GM15510 (cell line): ENCODE data around the gene GALNT18.

Experiments
- POLR2A ChIP-seq: IDR thresholded peaks from 3 replicates; pipeline ENCODE4 v1.6.1; 2011; ENCODE audit warnings: borderline replicate concordance; ENCODE audit not compliant: insufficient read length; ENCODE audit errors: extremely low read depth

The GALNT18 gene

DNA sequence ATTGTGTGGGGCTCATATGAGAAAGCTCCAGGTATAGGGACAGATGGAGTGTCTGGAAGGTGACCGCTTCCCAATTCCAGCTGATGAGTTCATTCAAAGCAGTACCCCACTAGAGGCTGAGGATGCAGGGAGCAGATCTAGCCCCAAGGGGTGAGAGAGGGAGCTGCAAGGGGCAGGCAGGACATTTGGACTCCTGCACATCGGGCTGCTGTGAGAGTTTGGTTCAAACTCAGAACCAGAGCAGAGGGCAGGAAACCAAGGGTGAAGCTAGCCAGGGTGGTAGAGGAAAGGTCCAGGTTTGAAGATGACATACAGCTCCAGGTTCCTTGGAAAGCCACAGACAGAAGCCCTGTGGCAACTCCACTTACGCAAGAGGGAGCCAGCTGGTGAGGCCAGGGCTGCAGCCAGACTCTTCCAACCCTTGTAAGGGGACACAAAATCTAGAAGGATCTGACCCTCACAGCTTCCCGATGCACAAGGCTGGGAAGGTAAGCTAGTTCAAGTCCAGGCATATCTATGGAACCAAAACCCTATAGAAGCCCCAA, 270.7 kb downstream of the GALNT18 start:
- TF ChIP-seq POLR2A, result no peak

DNA sequence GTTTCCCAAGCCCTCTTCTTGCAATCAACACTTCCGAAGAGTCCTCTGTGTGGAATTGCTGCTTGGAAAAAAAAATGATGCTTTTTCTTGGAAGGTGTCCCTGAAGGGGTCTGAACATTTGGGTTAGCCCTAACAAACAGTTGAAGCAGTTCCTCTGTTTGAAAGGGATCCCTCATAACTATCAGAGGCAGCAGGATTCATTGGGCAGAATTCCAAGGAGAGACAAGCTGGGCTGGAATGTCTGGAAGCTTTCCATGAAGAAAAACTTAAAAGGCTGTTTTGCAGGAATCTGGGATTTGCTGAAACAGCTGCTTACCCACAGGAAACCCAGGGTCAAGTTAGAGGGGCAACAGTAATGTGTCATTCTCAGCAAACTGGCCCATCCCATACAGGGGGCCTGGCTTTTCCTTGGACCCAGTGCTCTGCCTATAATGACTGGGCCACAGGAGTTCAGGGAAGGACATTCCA, 271.9 kb downstream of the GALNT18 start:
- TF ChIP-seq POLR2A, result no peak

DNA sequence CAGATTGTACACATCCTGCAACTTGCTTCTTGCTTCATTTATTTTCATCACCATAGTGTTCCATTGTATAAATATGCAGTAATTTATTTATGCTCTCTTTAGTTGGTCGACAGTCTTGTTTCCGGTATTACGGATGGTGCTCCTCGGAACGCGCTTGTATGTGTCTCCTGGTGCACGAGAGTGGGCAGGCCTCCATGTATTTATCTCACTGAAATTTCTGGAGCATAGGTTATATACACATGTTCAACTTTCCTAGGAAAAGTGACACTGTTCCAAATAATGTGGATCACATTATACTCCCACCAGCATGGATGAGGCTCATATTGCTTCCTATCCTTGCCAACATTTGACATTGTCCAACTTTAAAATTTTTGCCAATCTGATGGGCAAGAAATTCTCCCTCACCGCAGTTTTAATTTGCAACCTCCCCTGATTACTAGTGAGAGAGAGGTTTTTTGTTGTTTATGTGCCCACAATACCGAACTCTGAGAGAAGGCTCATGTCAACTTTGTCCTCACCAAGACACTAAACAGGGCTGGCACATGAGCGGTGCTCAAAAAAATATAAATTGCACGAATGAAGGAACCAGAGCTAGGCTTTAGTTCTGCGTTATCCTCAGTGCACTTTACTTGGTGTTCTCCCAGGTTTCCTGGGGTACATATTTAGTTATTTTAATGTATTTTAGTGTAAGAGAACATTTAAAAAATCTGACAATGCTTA, 272.5 kb downstream of the GALNT18 start:
- TF ChIP-seq POLR2A, result no peak

DNA sequence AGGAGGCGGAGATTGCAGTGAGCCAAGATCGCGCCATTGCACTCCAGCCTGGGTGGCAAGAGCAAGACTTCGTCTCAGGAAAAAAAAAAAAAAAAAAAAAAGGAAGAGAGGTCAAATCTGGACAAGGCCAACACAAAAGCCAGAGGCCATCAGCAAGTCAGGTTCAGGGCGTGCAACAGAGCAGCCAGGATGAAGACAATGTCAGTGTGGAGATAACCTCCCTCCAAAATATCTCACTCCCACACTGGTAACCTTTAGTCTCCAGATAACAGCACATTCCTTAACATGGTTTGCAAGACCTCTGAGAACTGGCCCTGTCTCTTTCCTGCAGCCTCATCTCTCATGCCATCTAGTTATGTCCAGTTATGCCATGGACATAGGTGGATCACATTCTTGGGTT, 273.5 kb downstream of the GALNT18 start:
- TF ChIP-seq POLR2A, result no peak

DNA sequence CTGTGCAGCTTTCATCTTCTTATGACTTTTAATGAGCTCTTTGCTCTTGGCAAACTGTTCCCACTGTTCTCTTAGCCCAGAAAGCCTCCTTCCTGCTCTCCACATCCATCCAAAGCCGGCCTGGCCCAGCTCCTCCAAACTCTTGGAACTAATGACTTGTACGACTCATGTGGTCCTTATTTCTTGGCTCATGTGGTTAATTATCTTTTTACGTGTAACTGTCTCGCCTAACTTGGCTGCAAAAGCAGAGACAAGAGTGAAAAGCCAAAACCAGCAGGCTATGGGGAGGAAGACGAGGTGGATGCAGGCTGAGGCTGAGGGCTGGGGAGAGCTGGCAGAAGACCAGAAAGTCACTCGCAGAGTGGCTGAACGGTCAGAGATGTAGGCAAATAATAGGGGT, 274.2 kb downstream of the GALNT18 start:
- no peak for TF ChIP-seq POLR2A

DNA sequence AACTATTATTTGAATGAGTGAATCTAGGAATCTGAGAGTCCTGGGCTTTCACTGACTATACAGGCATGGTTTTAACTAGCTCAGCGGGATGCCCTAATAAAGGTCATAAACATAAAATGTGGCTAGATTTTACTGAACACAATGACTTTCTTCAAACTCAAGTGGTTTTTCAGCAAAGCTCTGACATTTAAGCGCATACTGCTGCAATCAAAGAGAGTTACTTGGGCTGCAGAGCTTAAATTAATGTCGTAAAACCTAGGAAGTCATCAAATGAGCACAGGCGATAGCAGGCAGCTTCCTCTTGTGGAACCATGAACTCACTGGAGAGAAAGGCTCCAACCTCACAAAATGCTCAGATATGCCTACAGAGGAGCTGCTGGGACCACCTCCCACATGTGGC, 275.5 kb downstream of the GALNT18 start:
- no peak for TF ChIP-seq POLR2A

DNA sequence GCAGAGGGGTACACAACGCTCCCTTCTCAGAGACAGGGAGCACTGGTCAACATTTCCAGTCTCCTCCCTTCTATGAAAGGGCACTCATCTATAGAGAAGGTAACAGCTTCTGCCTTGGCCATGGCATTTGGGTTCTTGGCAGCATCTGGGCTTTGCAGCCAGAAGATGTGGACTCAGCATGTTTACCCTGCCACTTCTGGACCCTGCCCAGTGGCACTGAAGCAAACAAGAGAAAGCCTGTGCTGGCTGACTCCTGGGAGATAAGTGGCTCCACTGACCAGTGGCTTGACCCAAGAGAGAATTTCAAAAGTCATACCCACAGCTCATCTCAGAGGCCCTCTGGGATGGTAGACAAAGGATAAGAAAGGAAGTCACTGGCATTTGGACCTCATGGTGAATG, 276.7 kb downstream of the GALNT18 start:
- TF ChIP-seq POLR2A, result no peak

DNA sequence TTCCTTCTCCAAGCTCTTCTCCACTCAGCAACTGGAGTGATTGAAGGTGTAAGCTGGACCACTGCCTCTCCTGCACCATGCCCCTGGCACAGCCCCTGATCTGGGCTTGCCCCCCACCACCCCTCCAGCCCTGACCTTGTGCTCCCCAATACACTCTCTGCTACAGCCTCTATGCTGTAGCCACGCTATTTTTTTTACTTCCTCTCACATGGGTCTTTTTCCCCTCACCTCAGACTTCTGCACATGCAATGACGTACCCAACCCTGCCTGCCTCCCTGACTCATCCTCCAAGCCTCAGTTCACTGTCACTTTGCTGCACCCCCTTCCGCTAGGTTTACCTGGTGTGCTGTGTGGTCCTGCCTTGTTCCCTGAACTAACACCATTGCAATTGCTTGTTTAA, 277.8 kb downstream of the GALNT18 start:
- no peak for TF ChIP-seq POLR2A

DNA sequence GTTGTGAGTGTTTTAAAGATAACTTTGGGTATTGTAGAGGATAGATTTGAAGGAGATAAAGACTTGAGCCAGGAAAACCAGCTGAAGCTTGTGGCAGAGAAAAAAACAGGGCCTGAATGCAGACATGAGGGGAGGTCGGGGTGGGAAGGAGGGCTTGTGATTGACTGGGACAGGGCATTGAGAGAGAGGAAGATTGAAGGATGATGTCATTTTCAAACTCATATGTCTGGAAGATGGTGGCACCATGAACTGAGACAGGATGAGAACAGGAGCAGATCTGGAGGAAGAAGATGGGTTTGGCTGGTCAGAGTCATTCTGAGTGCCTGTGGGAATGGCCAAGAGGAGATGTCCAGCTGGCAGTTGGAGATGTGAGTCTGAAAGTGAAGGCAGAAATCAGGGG, 283.5 kb downstream of the GALNT18 start:
- no peak for TF ChIP-seq POLR2A

DNA sequence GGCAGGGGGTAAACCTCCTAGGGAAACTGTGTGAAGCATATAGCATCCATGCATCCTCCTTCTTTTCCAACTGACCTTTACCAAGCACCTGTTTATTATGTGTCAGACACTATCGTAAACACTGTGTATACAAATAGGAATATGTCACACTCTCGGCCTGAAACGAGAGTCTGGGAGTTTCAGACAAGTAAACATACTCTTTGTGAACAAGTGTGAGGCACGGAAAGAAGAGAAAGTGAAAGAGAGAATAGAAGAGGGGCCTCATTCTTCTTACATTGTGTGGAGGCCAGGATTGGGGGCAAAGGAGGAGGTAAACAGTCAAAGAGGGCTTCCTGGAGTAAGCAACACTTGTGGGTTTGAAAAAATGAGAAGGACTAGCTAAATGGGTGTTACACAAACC, 285.1 kb downstream of the GALNT18 start:
- no peak for TF ChIP-seq POLR2A

DNA sequence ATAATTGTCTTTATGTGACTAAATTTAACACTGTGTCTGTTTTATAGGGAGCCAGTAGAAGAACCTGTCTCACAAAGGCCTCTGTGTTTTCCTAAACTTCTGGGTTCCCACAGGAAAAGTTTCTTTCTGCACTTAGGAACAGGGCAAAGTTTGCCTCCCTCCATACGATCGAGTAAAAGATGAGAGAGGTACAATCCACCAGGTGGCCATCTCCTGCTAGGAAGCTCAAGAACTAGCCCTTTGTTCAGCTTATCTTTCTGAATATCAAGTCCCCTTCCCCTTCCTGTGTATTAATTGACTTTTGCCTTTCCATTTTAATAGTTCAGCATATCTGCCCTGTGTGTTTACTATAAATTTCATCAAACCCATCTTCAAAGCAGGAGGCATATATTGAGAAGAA, 286.8 kb downstream of the GALNT18 start:
- TF ChIP-seq POLR2A, result no peak

DNA sequence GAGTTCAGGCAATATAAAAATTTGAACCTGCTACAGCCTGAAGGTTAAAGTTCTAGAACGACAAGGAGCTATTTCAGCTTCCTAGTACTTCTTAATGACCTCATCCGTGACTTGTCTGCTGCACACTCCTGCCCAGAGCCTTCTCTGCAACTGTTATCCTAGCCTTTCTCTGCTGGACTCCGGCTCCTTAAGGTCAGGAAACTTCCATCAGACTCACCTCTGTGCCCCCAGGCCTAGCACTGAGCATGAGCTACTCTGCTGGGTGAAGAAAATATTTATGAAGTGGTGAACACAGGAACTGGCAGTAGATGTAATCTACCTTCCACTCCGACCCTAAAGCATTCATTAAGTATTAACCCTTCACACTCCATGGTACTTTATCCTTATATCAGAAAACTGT, 287.2 kb downstream of the GALNT18 start:
- TF ChIP-seq POLR2A, result no peak

DNA sequence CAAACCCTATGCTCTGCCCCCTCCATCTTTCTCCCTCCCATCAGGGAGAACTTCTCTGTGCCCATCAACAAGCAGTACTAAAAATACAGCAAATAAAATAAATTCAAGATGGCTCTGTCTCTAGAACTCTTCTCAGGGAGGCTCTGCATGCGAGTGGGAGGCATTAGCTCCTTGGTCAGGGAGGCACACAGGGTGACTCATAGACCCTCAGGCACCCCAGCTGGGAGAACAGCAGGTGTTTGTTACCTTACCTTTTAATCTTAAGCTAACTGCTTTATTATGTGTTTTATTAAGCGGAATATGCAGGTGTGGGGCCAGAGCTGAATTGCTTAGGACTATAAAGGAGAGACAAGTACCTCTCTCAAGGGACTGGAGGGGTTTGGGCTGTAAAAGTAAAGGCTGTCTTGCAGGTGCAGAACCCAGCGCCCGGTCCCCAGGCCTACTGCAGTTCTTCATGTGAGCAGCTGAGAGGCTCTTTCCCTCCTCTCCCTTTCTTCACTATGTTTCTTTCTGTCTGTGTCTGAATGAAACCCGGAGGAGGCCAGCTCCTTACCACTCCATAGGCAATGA, 289.6 kb downstream of the GALNT18 start:
- TF ChIP-seq POLR2A, result no peak

DNA sequence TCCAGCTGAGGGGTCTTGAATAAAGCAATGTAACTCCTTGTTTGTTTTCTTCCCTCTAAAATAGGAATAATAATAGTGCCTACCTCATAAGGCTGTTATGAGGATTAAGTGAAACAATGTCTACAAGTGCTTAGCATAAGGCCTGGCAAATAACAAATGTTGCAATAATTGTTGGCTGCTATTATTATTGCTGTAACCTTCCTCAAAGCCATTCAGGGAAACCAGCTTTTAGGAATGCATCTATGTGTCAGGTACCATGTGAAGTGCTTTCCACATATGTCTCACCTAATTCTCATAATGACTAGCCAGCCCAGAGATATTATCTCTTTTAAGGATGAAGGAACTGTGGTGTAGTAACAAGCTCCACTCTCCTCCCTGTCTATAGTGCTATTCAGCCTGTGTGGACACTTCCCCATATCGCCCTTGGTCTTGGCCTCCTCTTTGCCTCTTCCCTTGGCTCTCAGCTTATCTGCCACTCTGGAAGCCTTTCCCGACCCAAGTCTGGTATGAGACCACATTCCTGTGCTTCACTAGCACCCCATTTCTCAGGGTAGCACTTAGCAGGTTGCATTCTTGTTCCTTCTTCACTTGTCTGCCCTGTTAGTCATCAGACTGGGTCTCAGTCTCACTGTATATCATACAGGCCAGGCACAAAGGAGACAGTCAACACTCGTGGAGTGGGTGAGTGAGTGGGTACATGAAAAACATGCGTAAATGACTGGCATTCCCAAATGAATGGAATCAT, 292.6 kb downstream of the GALNT18 start:
- no peak for TF ChIP-seq POLR2A

DNA sequence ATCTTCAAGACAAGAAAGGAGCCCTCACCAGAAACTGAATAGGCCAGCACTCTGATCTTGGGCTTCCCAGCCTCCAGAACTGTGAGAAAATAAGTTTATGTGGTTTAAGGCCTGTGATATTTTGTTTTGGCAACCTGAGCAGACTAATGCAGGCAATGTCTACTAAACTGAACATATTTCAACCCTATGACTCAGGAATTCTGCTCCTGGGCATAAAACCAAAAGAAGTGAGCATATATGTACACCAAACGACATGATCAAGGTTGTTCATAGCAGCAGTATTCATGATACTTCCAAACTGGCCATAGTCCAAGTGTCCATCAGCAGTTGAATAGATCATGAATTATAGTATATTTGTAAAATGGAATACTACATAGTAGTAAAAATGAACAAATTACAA, 297.7 kb downstream of the GALNT18 start:
- TF ChIP-seq POLR2A, result no peak
